Parathyroid adenoma (tissue), 2 donors: ENCODE measurements around the gene GNMT.

Source experiments
- H2AFZ ChIP-seq: fragments of 300-600 bp; sonication (generic); one replicate; pipeline ENCODE4 v1.7.0; 2017; ENCODE audit warnings: antibody characterized with exemption, mild to moderate bottlenecking
- H3K27ac ChIP-seq: fragments of 300-600 bp; sonication (generic); one replicate; pipeline ENCODE4 v1.7.0; 2017
- H3K27me3 ChIP-seq: fragments of 300-600 bp; sonication (generic); one replicate; pipeline ENCODE4 v1.7.0; 2017; ENCODE audit warnings: low read length; ENCODE audit not compliant: control insufficient read depth, insufficient read depth
- H3K36me3 ChIP-seq: fragments of 300-600 bp; sonication (generic); one replicate; pipeline ENCODE4 v1.7.0; 2017; ENCODE audit warnings: low read length; ENCODE audit not compliant: control insufficient read depth, insufficient read depth
- H3K4me1 ChIP-seq: fragments of 300-600 bp; sonication (generic); one replicate; pipeline ENCODE4 v1.7.0; 2017; ENCODE audit warnings: control low read depth
- H3K4me2 ChIP-seq: fragments of 300-600 bp; sonication (generic); one replicate; pipeline ENCODE4 v1.7.0; 2017; ENCODE audit warnings: low read length
- H3K4me3 ChIP-seq: fragments of 300-600 bp; sonication (generic); one replicate; pipeline ENCODE4 v1.7.0; 2017; ENCODE audit warnings: low read depth, low read length
- H3K79me2 ChIP-seq: fragments of 300-600 bp; sonication (generic); one replicate; pipeline ENCODE4 v1.7.0; 2017; ENCODE audit warnings: control low read depth
- H3K9ac ChIP-seq: fragments of 300-600 bp; sonication (generic); one replicate; pipeline ENCODE4 v1.7.0; 2017; ENCODE audit warnings: mild to moderate bottlenecking
- H3K9me3 ChIP-seq: fragments of 300-600 bp; sonication (generic); one replicate; pipeline ENCODE4 v1.7.0; 2017; ENCODE audit warnings: low read length; ENCODE audit not compliant: control insufficient read depth
- CTCF ChIP-seq: fragments of 300-600 bp; sonication (generic); IDR thresholded peaks from one replicate; pipeline ENCODE4 v1.7.0; 2017; ENCODE audit warnings: antibody characterized with exemption, mild to moderate bottlenecking
- donor health status: primary hyperparathyroidism.

The GNMT gene

DNA sequence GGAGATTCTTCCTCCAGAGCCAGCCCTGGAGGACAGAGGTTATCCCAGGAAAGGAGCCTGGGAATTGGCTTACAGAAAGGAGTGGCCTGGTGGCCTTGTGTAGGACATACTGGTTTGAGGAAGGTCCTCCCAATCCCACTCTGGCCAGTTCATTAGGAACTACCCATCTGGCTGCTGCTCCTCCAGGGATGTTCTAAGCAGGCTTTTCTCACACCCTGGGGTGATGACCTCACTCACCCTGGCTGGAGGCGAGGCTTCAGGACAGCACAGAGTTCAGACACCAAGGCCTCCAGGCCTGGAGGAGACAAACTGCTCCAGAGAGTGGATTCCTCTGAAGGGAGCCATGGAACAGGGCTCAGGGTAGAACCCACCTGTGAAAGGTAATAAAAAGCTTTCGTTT, 8.9 kb downstream of the GNMT start:
- Histone ChIP-seq H3K4me2 (no peak overlapping the region), H3K4me3 (no peak overlapping the region), H3K27me3 (no peaks in the 10 kb centered on the region), H3K4me1 (no peaks in the 10 kb centered on the region), H3K36me3 (no peaks in the 10 kb centered on the region), H2AFZ (no peak overlapping the region), H3K79me2 (no peaks in the 10 kb centered on the region), H3K9ac (no peak overlapping the region), H3K9me3 (no peaks in the 10 kb centered on the region), H3K27ac (no peak overlapping the region)
- no peak for TF ChIP-seq CTCF

GRCh38 chr6:42969934-42970333, 9.4 kb downstream of the GNMT start:
- no peaks in the 10 kb centered on the region for H3K9me3 ChIP-seq
- no peaks in the 10 kb centered on the region for H3K79me2 ChIP-seq
- no peak overlapping the region for H3K9ac ChIP-seq
- no peak overlapping the region for H2AFZ ChIP-seq
- no peak for TF ChIP-seq CTCF
- H3K4me3 ChIP-seq: no peak overlapping the region
- no peaks in the 10 kb centered on the region for H3K36me3 ChIP-seq
- H3K4me1 ChIP-seq: no peaks in the 10 kb centered on the region
- no peaks in the 10 kb centered on the region for H3K27me3 ChIP-seq
- no peak overlapping the region for H3K27ac ChIP-seq
- H3K4me2 ChIP-seq: no peak overlapping the region

- H3K9me3 ChIP-seq: no peaks in the 10 kb centered on the region
- no peak overlapping the region for H3K9ac ChIP-seq
- H2AFZ ChIP-seq: no peak overlapping the region
- H3K79me2 ChIP-seq: no peaks in the 10 kb centered on the region
- H3K36me3 ChIP-seq: no peaks in the 10 kb centered on the region
- no peak for TF ChIP-seq CTCF
- H3K27me3 ChIP-seq: no peaks in the 10 kb centered on the region
- H3K4me2 ChIP-seq: no peak overlapping the region
- H3K27ac ChIP-seq: no peak overlapping the region
- no peaks in the 10 kb centered on the region for H3K4me1 ChIP-seq
- H3K4me3 ChIP-seq: no peak overlapping the region
Measured at GRCh38 chr6:42970871-42971612, 10.5 kb downstream of the GNMT start.

- Histone ChIP-seq H3K9me3 (no peaks in the 10 kb centered on the region), H3K9ac (no peak overlapping the region), H3K4me3 (no peak overlapping the region), H3K27ac (no peak overlapping the region), H3K4me1 (no peaks in the 10 kb centered on the region), H3K36me3 (no peaks in the 10 kb centered on the region), H3K27me3 (no peaks in the 10 kb centered on the region), H3K79me2 (no peaks in the 10 kb centered on the region), H2AFZ (no peak overlapping the region), H3K4me2 (no peak overlapping the region)
- TF ChIP-seq CTCF: no peak
Measured at GRCh38 chr6:42971746-42972327, 11.3 kb downstream of the GNMT start.

DNA sequence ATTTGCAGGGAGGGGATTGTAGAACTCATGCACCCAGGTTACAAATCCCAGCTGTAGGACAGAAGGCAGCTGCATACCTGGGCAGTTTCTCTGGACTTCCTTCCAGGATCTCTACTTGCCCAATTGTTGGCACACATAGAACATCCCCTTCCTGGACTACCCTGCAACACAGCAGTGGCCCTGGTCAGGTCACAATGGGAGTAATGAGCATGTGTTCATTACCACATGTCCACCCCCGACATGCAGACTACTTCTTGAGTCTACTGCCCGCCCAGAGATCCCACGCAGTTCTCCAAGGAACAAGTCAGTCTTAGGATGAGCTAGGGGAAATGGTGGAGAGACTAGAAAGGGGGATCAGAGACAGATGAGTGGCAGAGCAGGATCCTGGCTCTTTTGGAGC, 13.4 kb downstream of the GNMT start:
- Histone ChIP-seq H3K4me1 (peaks cover 5% of the 10 kb centered on the region), H3K4me2 (no peak overlapping the region), H3K36me3 (no peaks in the 10 kb centered on the region), H3K27ac (no peak overlapping the region), H3K4me3 (no peak overlapping the region), H3K79me2 (no peaks in the 10 kb centered on the region), H3K27me3 (no peaks in the 10 kb centered on the region), H2AFZ (no peak overlapping the region), H3K9ac (no peak overlapping the region), H3K9me3 (no peaks in the 10 kb centered on the region)
- no peak for TF ChIP-seq CTCF
